IMR-90 (cell line): Measurements from ENCODE around the gene SCN10A. TPM values are rescaled to one million over a fixed set of nuclear protein-coding genes. Genes with fewer than 3 reads are reported as not detected.
A peak's percentile ranks its signal among the peaks of the same experiment; 100 is the strongest.

Experiments
- ATAC-seq: fragments of 200-7000 bp; cut with Tn5 transposase; 2 replicates; pipeline ENCODE4 v1.9.1; 2020; ENCODE audit warnings: low read depth, mild to moderate bottlenecking, moderate library complexity
- BruUV-seq: library from RNA; stranded (reverse); fragments of 400-500 nt; replicated peaks from 2 replicates; lab custom pipeline; 2021; lab: Mats Ljungman, UMichigan
- CTCF ChIA-PET: fragments of 300-600 bp; formaldehyde crosslinking; extraction: SDS; loops from one replicate; lab custom pipeline; 2021; ENCODE audit warnings: antibody characterized with exemption; lab: Yijun Ruan, JAX
- POLR2A ChIA-PET: fragments of 300-600 bp; sonication (Branson Sonifier 250); formaldehyde crosslinking; loops from one replicate; lab custom pipeline; 2022; ENCODE audit warnings: antibody characterized with exemption; ENCODE audit not compliant: unreplicated experiment; lab: Charles Lee
- DNase-seq: peaks from one replicate; pipeline ENCODE4 v3.0.0; 2013
- H2AFZ ChIP-seq: replicated peaks from 2 replicates; pipeline ENCODE3; 2013; ENCODE audit warnings: low read length, mild to moderate bottlenecking; ENCODE audit not compliant: poor library complexity
- H2AK5ac ChIP-seq: 2 replicates; pipeline ENCODE4 v1.6.1; 2013; ENCODE audit warnings: low read depth, low read length, inconsistent platforms
- H2AK9ac ChIP-seq: replicated peaks from 2 replicates; pipeline ENCODE3; 2013; ENCODE audit warnings: mild to moderate bottlenecking, low read depth, low read length, moderate library complexity; ENCODE audit not compliant: poor library complexity
- H2BK120ac ChIP-seq: 2 replicates; pipeline ENCODE4 v1.6.1; 2013; ENCODE audit warnings: low read depth, low read length, inconsistent platforms
- H2BK15ac ChIP-seq: 3 replicates; pipeline ENCODE4 v1.6.1; 2013; ENCODE audit warnings: low read depth, low read length, inconsistent platforms
- H2BK20ac ChIP-seq: 2 replicates; pipeline ENCODE4 v1.6.1; 2013; ENCODE audit warnings: low read depth, mild to moderate bottlenecking, inconsistent platforms, low read length, moderate library complexity
- H2BK5ac ChIP-seq: 2 replicates; pipeline ENCODE4 v1.6.1; 2013; ENCODE audit warnings: mild to moderate bottlenecking, low read depth, low read length, inconsistent platforms; ENCODE audit not compliant: poor library complexity, severe bottlenecking
- H3K14ac ChIP-seq: replicated peaks from 2 replicates; pipeline ENCODE4 v1.6.1; 2013; ENCODE audit warnings: low read depth, low read length, inconsistent platforms
- H3K18ac ChIP-seq: 2 replicates; pipeline ENCODE4 v1.6.1; 2013; ENCODE audit warnings: low read depth, low read length, control low read depth
- H3K23ac ChIP-seq: 2 replicates; pipeline ENCODE4 v1.6.1; 2013; ENCODE audit warnings: low read depth, low read length, inconsistent platforms
- H3K27ac ChIP-seq: 2 replicates; pipeline ENCODE4 v1.5.1; 2013; ENCODE audit warnings: mild to moderate bottlenecking, control low read depth, low read length; ENCODE audit not compliant: insufficient read depth
- H3K27me3 ChIP-seq: 2 replicates; pipeline ENCODE4 v1.6.1; 2013; ENCODE audit warnings: low read length; ENCODE audit not compliant: control insufficient read depth, insufficient read depth
- H3K36me3 ChIP-seq: 2 replicates; pipeline ENCODE4 v1.6.1; 2013; ENCODE audit warnings: low read length, mixed read lengths; ENCODE audit not compliant: control insufficient read depth, insufficient read depth
- H3K4ac ChIP-seq: 2 replicates; pipeline ENCODE4 v1.6.1; 2013; ENCODE audit warnings: low read depth, low read length, inconsistent platforms
- H3K4me1 ChIP-seq: 2 replicates; pipeline ENCODE4 v1.6.1; 2013; ENCODE audit warnings: low read length, mixed read lengths; ENCODE audit not compliant: control insufficient read depth, insufficient read depth
- H3K4me2 ChIP-seq: 2 replicates; pipeline ENCODE4 v1.6.1; 2013; ENCODE audit warnings: low read depth, mild to moderate bottlenecking, control low read depth, low read length, moderate library complexity
- H3K4me3 ChIP-seq: 2 replicates; pipeline ENCODE4 v1.5.1; 2013; ENCODE audit warnings: low read depth, mild to moderate bottlenecking, control low read depth, low read length, moderate library complexity; ENCODE audit not compliant: insufficient read depth
- H3K56ac ChIP-seq: 2 replicates; pipeline ENCODE4 v1.6.1; 2013; ENCODE audit warnings: low read length, inconsistent platforms; ENCODE audit not compliant: insufficient read depth; ENCODE audit errors: extremely low read depth
- H3K79me1 ChIP-seq, 2 experiments: 2 replicates each; pipeline ENCODE4 v1.6.1; 2013; ENCODE audit warnings: low read length in 2 of 2, inconsistent platforms in 1 of 2, low read depth in 1 of 2
- H3K9ac ChIP-seq: 2 replicates; pipeline ENCODE4 v1.6.1; 2013; ENCODE audit warnings: low read depth, low read length, control low read depth
- H3K9me1 ChIP-seq: 2 replicates; pipeline ENCODE4 v1.6.1; 2013; ENCODE audit warnings: low read length, inconsistent platforms; ENCODE audit not compliant: insufficient read depth
- H3K9me3 ChIP-seq: 2 replicates; pipeline ENCODE4 v1.6.1; 2013; ENCODE audit warnings: low read length; ENCODE audit not compliant: control insufficient read depth, insufficient read depth
- H4K20me1 ChIP-seq: 2 replicates; pipeline ENCODE4 v1.6.1; 2013; ENCODE audit warnings: low read length, inconsistent platforms; ENCODE audit not compliant: insufficient read depth
- H4K5ac ChIP-seq: 2 replicates; pipeline ENCODE4 v1.6.1; 2013; ENCODE audit warnings: mild to moderate bottlenecking, low read depth, low read length, control low read depth
- H4K8ac ChIP-seq, 2 experiments: 2 replicates each; pipeline ENCODE4 v1.6.1; 2013; ENCODE audit warnings: low read depth in 2 of 2, low read length in 2 of 2, control low read depth in 1 of 2, inconsistent platforms in 1 of 2
- H4K91ac ChIP-seq: 2 replicates; pipeline ENCODE4 v1.6.1; 2013; ENCODE audit warnings: low read depth, low read length, inconsistent platforms; ENCODE audit not compliant: insufficient read depth
- BHLHE40 ChIP-seq: fragments of 150-350 bp; IDR thresholded peaks from 2 replicates; pipeline ENCODE4 v1.6.1; 2016; ENCODE audit warnings: mild to moderate bottlenecking, low read depth, low read length
- CEBPB ChIP-seq: IDR thresholded peaks from 2 replicates; pipeline ENCODE4 v1.6.1; 2012; ENCODE audit warnings: low read depth, low read length, improper control_type of control experiment
- CHD1 ChIP-seq: IDR thresholded peaks from 2 replicates; pipeline ENCODE4 v1.6.1; 2012; ENCODE audit warnings: low read depth, low read length, improper control_type of control experiment
- FOS ChIP-seq: fragments of 150-350 bp; IDR thresholded peaks from 2 replicates; pipeline ENCODE4 v1.6.1; 2016; ENCODE audit warnings: low read depth, low read length
- MAFK ChIP-seq: IDR thresholded peaks from 2 replicates; pipeline ENCODE4 v1.6.1; 2012; ENCODE audit warnings: low read depth, low read length, improper control_type of control experiment
- MAZ ChIP-seq: IDR thresholded peaks from 2 replicates; pipeline ENCODE4 v1.6.1; 2012; ENCODE audit warnings: low read depth, mild to moderate bottlenecking, low read length, improper control_type of control experiment, moderate library complexity, borderline replicate concordance
- MXI1 ChIP-seq: IDR thresholded peaks from 2 replicates; pipeline ENCODE4 v1.6.1; 2012; ENCODE audit warnings: low read depth, mild to moderate bottlenecking, low read length, moderate library complexity, borderline replicate concordance
- NFE2L2 ChIP-seq: fragments of 150-350 bp; IDR thresholded peaks from 2 replicates; pipeline ENCODE4 v1.6.1; 2016; ENCODE audit warnings: low read depth, mild to moderate bottlenecking, low read length
- POLR2A ChIP-seq: IDR thresholded peaks from 2 replicates; pipeline ENCODE4 v1.6.1; 2012; ENCODE audit warnings: mild to moderate bottlenecking, low read depth, low read length
- RAD21 ChIP-seq: IDR thresholded peaks from 2 replicates; pipeline ENCODE4 v1.6.1; 2012; ENCODE audit warnings: low read length, improper control_type of control experiment
- RCOR1 ChIP-seq: IDR thresholded peaks from 2 replicates; pipeline ENCODE4 v1.6.1; 2012; ENCODE audit warnings: mild to moderate bottlenecking, low read length, improper control_type of control experiment; ENCODE audit not compliant: insufficient replicate concordance
- RFX5 ChIP-seq: IDR thresholded peaks from 2 replicates; pipeline ENCODE4 v1.8.0; 2012; ENCODE audit warnings: low read depth, mild to moderate bottlenecking, low read length, moderate library complexity
- SMC3 ChIP-seq: fragments of 150-350 bp; IDR thresholded peaks from 2 replicates; pipeline ENCODE4 v1.6.1; 2016; ENCODE audit warnings: low read depth, mild to moderate bottlenecking, antibody characterized with exemption, low read length, moderate library complexity
- WGBS, 2 experiments: methylation state at CpG; one replicate each; pipeline versions ENCODE4 v1.1.5 to v1.1.7; 2013; ENCODE audit warnings: missing lambda C conversion rate in 2 of 2; ENCODE audit not compliant: insufficient read length in 1 of 2; ENCODE audit errors: extremely low coverage in 2 of 2; 5-methylcytosine and 5-hydroxymethylcytosine counted together
- dilution Hi-C: fragments of 300-500 bp; cut with HindIII; formaldehyde crosslinking; loops from one replicate; pipeline ENCODE4 v1.14.3; 2018; ENCODE audit warnings: low sequenced_read_pairs; ENCODE audit not compliant: unreplicated experiment
- in situ Hi-C: fragments of 300-500 bp; cut with MboI; formaldehyde crosslinking; loops from 3 replicates; pipeline ENCODE4 v1.14.3; 2019; ENCODE audit warnings: low sequenced_read_pairs, inconsistent platforms, mixed read lengths
- intact Hi-C: fragments of 100-400 bp; cut with micrococcal nuclease; formaldehyde crosslinking; loops from 2 replicates; pipeline ENCODE4 v1.10.0; 2022
- polyA plus RNA-seq, 3 experiments: library from polyadenylated mRNA; depleted of rRNA; stranded (reverse); fragments of >200 nt; gene quantifications; 2 replicates each; pipeline ENCODE4 v1.2.3, GENCODE V29; 2012; ENCODE audit warnings: low replicate concordance in 1 of 3
- total RNA-seq: library from RNA; depleted of rRNA; stranded (reverse); fragments of >200 nt; gene quantifications from 2 replicates; pipeline ENCODE4 v1.2.3, GENCODE V29; 2012
- TF ChIP-seq, protein P1 (sequence below): fragments of 150-350 bp; IDR thresholded peaks from 2 replicates; pipeline ENCODE4 v1.6.1; 2017; ENCODE audit warnings: mild to moderate bottlenecking, antibody characterized with exemption, low read length, low read depth
- TF ChIP-seq, protein P2 (sequence below): conservative IDR thresholded peaks from 2 replicates; pipeline ENCODE4 v1.5.1; 2012; ENCODE audit warnings: mild to moderate bottlenecking, low read depth, low read length, improper control_type of control experiment
- TF ChIP-seq, protein P3 (sequence below): fragments of 150-350 bp; IDR thresholded peaks from 2 replicates; pipeline ENCODE4 v1.6.1; 2016; ENCODE audit warnings: low read depth, mild to moderate bottlenecking, low read length, moderate library complexity, borderline replicate concordance

The SCN10A gene
- total and polyA plus RNA-seq, 2 of the 4 experiments (the other 2 are of a cell fraction) = not detected

DNA sequence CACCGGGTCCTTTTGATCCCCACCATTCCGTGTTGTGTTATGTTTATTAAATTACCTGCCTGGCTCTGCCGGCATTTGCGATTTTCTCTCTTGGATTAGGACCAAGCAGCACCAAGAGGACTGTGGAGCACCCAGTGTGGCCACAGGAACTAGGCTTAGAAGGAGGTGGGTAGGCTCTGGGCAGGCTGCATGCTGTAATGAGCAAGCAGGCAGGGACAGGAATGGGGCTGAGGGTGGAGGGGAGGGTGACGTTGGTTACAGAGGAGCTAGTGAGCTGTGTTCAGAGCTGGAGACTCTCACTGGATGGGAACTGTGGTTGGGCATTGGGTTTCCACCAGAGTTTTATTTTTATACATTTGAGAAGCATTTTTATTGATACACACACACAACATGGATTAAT lies 158.6 kb downstream of the SCN10A start:
- no peak overlapping the region for H3K9ac ChIP-seq
- H3K23ac ChIP-seq = no peak overlapping the region
- TF ChIP-seq MXI1 (no peak), CHD1 (no peak), CEBPB (no peak), RAD21 (no peak), FOS (no peak), MAFK (no peak), BHLHE40 (no peak), NFE2L2 (no peak), MAZ (no peak), RFX5 (no peak), POLR2A (no peak), RCOR1 (no peak), SMC3 (no peak)
- TF ChIP-seq, protein P1, sequence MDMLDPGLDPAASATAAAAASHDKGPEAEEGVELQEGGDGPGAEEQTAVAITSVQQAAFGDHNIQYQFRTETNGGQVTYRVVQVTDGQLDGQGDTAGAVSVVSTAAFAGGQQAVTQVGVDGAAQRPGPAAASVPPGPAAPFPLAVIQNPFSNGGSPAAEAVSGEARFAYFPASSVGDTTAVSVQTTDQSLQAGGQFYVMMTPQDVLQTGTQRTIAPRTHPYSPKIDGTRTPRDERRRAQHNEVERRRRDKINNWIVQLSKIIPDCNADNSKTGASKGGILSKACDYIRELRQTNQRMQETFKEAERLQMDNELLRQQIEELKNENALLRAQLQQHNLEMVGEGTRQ = no peak
- TF ChIP-seq, protein P2, sequence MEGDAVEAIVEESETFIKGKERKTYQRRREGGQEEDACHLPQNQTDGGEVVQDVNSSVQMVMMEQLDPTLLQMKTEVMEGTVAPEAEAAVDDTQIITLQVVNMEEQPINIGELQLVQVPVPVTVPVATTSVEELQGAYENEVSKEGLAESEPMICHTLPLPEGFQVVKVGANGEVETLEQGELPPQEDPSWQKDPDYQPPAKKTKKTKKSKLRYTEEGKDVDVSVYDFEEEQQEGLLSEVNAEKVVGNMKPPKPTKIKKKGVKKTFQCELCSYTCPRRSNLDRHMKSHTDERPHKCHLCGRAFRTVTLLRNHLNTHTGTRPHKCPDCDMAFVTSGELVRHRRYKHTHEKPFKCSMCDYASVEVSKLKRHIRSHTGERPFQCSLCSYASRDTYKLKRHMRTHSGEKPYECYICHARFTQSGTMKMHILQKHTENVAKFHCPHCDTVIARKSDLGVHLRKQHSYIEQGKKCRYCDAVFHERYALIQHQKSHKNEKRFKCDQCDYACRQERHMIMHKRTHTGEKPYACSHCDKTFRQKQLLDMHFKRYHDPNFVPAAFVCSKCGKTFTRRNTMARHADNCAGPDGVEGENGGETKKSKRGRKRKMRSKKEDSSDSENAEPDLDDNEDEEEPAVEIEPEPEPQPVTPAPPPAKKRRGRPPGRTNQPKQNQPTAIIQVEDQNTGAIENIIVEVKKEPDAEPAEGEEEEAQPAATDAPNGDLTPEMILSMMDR = no peak
- TF ChIP-seq, protein P3, sequence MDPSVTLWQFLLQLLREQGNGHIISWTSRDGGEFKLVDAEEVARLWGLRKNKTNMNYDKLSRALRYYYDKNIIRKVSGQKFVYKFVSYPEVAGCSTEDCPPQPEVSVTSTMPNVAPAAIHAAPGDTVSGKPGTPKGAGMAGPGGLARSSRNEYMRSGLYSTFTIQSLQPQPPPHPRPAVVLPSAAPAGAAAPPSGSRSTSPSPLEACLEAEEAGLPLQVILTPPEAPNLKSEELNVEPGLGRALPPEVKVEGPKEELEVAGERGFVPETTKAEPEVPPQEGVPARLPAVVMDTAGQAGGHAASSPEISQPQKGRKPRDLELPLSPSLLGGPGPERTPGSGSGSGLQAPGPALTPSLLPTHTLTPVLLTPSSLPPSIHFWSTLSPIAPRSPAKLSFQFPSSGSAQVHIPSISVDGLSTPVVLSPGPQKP = no peak
- intact Hi-C loops = loop anchor here (10.0 kb wide), 1 partner anchor 303 kb away; no protein-coding TSS in a partner anchor
- no peak overlapping the region for H4K5ac ChIP-seq
- H2BK15ac ChIP-seq = no peak overlapping the region
- ChIA-PET CTCF (interaction anchor here (2.1 kb wide), 1 partner anchor 136 kb away, joined by 4 read pairs; no protein-coding TSS in a partner anchor), POLR2A (no interaction called here)
- no peaks in the 10 kb centered on the region for H3K79me1 ChIP-seq
- no peak overlapping the region for H2AK9ac ChIP-seq
- in situ Hi-C loops = no loop called here
- H3K4ac ChIP-seq = no peak overlapping the region
- ATAC-seq (no peak), DNase-seq (no peak)
- no peaks in the 10 kb centered on the region; the same call in 1 of the 2 replicates for H3K9me1 ChIP-seq
- H3K4me2 ChIP-seq = no peak overlapping the region
- BruUV-seq = no TSS peak
- H2AK5ac ChIP-seq = no peak overlapping the region
- no peak overlapping the region for H3K14ac ChIP-seq
- dilution Hi-C loops = no loop called here
- H3K56ac ChIP-seq = no peak overlapping the region
- H3K27ac ChIP-seq = no peak overlapping the region
- no peaks in the 10 kb centered on the region for H3K4me1 ChIP-seq
- H3K9me3 ChIP-seq = no peaks in the 10 kb centered on the region
- no peaks in the 10 kb centered on the region for H3K36me3 ChIP-seq
- 80% methylated on average over 1 of the region's 5 CpGs; no CpG with 5 or more reads in 1 of the 2 experiments for WGBS, 2 experiments
- H3K27me3 ChIP-seq = peaks cover 42% of the 10 kb centered on the region
- H2AFZ ChIP-seq = peak overlapping the region; percentile 37
- H2BK120ac ChIP-seq = no peak overlapping the region
- H4K20me1 ChIP-seq = no peaks in the 10 kb centered on the region
- H3K4me3 ChIP-seq = no peak overlapping the region
- no peak overlapping the region for H2BK5ac ChIP-seq
- no peak overlapping the region for H2BK20ac ChIP-seq
- no peak overlapping the region for H4K8ac ChIP-seq
- H4K91ac ChIP-seq = no peak overlapping the region
- H3K18ac ChIP-seq = no peak overlapping the region
